HG03469 (cell line): ENCODE results near the gene FCGR3B.
"Not testable (repeated sequence)": the region's sequence is repeated elsewhere in the genome, so short reads cannot be mapped to it uniquely, and the experiment has no call there.

ENCODE experiments used
- ATAC-seq: cut with Tn5 transposase; IDR thresholded peaks from one replicate; pipeline ENCODE4 v1.9.1; 2021; ENCODE audit warnings: mild to moderate bottlenecking, moderate library complexity, moderate number of reproducible peaks; ENCODE audit not compliant: unreplicated experiment

Gene FCGR3B

DNA sequence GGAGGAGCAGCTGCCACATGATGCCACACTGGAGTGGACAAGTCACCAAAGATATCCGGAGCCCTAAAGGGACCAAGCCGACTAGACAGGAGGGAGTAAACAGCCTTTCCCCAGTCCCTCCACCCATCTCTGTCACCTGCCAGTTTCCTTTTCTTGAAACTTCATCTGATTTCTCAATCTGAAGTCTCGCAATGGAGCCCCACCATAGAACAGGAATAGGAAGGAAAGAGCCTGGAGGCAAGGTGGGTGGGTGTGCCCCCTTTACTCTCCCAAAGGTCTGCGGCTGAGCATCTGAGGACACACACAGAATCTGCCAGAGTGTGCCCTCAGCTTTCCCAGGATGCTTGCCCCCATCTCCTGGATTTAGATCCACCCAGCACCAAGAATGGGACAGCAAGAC is at the start of gene FCGR3B:
Gene FCGR3B, minus strand, starts transcription at position 101 of the 400 bp plus-strand sequence. Its CDS starts 82 bp downstream, at position 19.
- ATAC-seq: no peak

DNA sequence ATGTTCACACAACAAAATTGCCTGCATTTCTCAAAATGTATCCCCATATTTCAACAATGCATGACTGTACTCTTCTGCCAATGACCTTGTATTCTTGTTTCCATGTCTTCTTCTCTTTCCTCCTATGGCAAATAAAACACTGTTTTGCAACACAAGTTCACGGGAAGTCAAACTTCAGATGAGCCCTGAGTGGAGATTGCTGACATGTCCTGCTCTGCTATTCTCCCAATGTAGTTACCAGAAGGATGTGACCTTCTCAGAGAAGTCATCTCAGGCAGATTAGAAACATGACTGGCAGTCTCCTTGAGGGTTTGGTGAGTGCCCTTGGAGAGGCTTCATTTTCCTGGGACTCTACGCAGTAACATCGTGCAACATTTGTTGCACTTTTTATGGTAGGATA is 47.5 kb upstream of the FCGR3B start:
- ATAC-seq: no peak

DNA sequence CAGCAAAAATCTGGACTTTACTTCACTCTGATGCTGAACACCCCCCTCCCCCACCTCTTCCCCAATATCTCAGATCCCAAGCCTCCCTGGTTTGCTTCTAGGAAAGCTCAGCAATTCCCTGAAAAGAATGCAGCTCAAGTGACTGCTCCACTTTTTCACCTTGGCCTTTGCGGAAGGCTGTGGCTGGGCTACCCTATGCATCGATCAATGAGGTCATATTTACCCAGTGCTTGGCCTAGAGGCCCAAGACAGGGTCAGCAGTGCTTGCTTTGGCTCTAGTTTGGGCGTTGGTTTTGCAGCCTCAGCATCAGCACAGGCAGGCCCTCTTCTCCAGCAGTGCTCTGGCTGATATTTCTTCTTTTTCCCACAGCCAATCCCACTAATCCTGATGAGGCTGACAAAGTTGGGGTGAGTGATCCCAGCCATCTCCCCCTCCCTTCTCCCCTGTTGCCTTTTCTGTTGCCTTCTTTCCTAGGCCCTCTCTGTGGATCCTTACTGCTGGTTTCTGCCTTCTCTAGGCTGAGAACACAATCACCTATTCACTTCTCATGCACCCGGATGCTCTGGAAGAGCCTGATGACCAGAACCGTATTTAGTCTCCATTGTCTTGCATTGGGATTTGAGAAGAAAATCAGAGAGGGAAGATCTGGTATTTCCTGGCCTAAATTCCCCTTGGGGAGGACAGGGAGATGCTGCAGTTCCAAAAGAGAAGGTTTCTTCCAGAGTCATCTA is 46.1 kb upstream of the FCGR3B start:
- ATAC-seq: no peak

DNA sequence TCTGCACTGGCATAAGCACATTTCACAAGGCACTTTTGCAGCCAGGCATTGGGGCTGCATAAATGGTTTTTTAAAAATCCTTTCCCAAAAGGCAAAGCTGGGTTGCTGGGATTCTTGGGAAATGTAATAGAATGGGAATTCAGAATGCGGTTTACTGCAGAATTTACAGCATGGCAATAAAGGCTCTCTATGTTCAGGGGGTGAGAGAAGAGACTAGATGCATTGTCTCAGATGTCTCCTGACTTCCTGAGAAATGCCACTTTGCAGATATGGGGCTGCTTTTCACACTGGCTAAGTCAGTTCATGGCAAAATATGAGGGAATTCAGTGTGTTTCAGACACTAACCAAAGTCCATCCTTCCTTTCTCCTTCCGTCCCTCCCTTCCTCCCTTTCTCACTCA is 45.5 kb upstream of the FCGR3B start:
- ATAC-seq: no peak

DNA sequence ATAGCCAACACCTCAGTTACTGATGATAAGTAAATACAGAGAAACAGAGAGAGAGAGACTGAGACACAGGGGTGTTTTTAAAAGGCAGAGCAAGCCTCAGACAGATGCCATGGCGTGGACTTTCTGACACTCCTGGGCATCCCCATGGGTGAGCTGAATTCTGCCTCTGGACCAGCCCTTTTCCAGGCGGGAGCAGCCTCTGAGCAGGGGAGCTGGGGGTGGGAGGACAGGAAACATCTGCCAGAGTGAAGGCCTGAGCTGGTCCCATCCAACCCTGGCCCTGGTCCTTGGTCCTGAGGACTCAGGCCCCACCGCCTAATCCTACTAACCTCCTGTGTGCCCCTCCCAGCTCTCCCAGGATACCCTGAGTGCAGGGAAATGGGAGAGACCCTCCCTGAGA is 43.9 kb upstream of the FCGR3B start:
- not testable (repeated sequence) for ATAC-seq

DNA sequence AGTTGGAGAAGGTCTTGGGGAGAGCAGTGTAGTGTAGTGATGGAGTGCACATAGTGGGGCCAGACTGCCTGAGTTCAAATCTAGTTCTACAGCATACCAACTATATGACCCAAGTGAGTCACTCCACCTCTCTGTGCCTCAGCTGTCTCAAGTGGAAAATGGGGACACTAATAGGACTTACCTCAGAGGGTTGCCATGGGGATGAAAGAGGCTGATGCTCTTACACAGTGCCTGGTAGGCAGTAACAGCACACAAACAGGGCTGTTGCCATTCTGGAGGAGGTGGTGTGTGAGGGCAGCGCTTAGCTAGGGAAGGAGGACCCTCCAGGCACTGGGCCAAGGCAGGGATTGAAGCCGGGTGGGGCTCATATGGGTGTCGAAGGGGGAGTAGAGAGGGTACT is 43.5 kb upstream of the FCGR3B start:
- not testable (repeated sequence) for ATAC-seq

DNA sequence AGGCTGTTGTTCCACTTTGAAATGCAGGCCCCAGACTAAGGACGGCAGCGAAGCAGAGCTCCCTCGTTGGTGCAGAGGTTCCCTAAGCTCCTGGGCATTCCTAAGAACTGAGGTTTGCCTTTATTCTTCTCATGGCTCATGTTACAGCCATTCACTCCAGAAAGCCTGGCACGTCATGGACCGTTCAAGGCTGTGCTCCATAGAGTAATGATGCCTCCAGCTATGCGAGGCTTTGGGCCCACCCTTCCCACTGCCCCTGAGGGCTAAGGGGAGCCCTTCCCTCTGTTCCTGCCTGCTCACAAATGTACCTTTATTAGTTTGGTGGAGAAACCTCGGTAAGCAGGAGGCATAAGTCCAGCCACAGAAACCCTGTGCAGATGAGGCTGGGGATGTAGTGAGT is 42.5 kb upstream of the FCGR3B start:
- ATAC-seq: not testable (repeated sequence)

DNA sequence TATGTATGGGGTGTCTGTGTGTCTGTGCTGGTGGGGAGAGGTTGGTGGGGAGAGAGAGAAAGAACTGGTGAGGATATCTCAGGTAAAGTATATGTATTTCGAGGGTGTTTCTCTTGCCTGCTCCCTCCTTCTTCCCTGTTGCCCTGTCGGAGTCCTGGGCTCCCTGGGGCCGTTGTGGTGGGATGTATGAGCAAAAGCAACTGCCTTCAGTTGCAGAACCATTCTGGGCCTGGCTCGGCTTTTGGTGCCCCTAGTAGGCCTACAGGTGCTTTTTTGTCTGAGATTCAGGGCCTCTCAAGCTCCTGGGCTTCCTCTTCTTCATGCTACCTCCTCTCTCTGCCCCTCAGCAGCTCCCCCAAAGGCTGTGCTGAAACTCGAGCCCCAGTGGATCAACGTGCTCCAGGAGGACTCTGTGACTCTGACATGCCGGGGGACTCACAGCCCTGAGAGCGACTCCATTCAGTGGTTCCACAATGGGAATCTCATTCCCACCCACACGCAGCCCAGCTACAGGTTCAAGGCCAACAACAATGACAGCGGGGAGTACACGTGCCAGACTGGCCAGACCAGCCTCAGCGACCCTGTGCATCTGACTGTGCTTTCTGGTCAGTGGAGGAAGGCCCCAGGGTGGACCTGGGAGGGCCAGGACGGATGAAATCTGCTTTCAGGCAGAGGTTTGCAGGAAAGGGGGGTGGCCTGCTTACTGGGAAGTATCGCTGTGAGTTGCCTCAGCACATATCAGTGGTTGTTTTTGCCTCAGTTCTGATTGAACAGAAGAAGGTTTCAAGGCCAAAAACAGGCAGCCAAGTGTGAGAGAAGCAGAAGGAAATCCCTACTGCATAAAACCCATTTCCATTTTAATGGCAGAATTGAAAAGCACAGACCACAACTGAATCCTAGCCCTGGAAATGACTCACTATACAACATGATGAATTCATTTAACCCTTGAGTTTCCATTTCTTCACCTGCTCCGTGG is 40.4 kb upstream of the FCGR3B start:
- not testable (repeated sequence) for ATAC-seq

DNA sequence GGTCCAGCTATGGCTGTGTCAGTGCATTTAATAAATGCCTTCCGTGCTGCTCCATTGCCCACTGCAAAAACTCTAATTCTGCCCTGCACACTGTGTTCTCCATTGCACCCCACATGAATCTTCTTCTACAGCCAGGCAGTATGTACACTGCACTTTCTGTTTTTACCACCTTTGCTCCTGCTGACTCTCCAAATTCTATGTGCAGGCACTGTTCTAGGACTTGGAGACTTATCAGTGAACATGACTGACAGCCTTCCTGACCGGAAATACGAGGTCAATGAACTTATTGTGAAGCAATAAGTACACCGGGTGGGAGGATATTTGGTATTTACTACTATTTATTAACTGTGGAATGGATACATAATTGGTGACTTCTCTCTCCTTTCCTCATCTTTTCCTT is 33.7 kb upstream of the FCGR3B start:
- ATAC-seq: not testable (repeated sequence)

DNA sequence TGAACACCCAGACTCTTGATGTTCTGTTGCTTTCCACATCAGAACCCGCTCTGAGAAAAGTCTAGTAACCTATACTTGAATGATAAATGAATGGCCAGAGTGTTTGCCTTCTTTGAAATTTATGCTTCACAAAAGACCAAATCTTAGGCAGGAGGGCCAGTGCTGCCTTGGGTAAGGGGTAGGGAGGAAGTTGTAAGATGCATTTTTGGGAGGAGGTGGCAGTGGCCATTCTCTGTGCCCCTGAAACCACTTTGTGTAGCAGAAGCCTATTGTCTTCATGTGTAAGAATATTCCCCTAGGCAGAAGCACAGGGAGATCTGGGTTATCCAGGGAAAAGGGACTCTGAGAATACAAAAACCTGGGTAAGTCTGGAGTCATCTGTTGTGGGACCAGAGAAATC is 32.6 kb upstream of the FCGR3B start:
- not testable (repeated sequence) for ATAC-seq

DNA sequence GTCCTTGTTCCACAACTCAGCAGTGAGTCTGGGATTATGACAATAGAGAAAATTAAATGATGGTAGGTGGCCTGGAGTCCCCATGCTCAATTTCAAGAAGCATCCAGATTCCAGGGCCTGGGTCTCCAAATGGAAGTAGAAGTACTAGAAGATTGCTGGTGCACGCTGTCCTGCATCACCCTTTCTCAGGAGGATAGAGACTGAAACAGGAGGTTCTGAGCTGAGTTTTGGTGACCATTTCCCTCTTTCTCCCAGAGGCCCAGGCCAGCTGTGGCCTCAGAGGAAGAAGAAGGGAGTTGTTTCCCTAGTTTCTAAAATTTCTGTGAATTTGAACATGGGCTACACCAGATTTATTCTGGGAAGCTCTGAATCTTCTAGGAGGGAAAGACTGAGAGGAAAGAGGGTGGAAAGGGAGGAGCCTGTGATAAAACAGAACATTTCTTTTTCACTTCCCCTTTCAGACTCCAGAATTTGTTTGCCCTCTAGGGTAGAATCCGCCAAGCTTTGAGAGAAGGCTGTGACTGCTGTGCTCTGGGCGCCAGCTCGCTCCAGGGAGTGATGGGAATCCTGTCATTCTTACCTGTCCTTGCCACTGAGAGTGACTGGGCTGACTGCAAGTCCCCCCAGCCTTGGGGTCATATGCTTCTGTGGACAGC is 31.8 kb upstream of the FCGR3B start, which contains the start of gene FCGR2B:
Gene FCGR2B, plus strand, starts transcription at position 460 of the 656 bp plus-strand sequence. Its CDS starts 99 bp downstream, at position 559.
- ATAC-seq: peak; percentile 43

DNA sequence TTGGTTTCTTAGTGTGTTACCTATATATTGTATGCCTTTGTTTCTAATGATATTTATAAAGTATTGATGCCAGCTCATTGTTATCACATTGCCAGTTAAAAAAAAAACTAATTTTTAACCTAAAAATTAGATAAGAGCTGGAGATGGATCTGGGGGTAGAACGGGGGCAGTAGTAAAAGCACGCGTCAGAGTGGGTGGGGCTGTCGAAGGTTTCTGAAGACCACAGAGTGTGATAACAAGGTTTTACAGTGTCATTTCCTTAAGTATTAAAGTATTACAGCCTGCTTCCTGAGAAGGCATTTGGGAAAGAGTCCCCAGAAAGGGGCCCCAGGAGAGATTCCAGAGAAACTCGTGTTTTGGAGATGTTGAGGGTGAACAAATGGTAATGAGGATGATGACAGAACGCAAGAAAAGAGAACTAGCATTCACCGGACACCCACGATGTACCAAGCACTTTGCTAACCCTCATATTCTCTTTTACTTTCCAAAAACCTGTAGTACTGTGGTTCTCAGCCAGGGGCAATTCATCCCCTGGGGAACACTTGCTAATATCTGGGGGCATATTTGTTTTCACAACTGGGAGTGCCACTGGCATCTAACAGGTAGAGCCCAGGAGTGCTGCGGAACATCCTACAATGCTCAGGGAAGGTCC is 30.8 kb upstream of the FCGR3B start:
- ATAC-seq: not testable (repeated sequence)

DNA sequence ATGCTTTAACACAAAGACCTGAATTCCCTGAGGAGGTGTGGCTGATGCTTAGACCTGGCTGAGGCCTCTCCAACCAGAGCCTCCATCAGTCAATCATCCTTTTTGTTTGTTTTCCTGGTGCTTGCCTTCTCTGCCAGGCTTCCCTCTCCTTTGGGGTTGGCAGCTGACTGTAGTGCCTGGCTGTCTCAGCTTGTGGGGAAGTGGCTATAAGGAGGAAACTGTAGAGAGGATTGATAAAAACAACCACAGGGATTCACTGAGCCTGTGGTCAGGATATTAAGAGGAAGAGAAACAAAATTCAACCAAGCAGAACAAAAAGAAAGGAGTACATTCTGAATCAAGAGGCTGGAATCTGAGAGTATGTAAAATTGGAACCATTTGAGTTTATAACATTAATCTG is 27.5 kb upstream of the FCGR3B start:
- not testable (repeated sequence) for ATAC-seq

DNA sequence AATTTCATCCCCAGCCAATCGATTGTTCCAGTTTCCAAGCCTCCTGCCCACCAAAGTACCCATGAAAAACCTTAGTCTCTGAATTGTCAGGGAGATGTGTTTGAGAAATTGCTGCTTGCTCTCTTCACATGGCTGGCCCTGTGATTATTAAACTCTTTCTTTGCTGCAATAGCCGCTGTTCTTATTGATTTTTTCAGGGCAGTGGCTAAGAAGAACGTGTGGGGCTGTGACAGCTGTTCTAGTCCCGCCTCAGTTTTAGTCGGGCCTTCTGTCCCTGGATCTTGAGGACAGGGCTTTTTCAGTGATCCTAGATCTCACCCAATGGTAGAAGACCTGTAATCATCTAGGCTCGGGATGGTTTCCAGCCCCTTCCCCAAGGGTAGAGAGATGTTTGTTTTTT is 23.0 kb upstream of the FCGR3B start:
- ATAC-seq: not testable (repeated sequence)

DNA sequence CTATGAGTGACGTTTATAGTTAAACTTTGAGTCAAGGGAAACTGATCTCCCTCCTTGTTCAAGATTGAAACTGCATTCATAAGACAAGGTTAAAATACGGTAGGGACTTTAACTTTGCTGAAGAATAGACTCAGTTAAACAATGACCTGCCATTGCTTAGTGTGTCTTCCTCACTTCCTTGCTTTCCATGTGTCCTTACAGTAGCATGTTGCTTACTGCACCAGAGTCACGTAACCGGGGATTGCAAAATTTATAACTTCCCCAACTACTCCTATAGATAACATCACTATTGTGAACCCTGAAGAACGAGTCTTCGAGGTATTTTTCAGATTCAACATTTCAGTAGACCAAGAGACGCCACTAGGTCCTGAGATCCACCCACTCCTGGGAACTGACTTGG is 22.6 kb upstream of the FCGR3B start:
- not testable (repeated sequence) for ATAC-seq

DNA sequence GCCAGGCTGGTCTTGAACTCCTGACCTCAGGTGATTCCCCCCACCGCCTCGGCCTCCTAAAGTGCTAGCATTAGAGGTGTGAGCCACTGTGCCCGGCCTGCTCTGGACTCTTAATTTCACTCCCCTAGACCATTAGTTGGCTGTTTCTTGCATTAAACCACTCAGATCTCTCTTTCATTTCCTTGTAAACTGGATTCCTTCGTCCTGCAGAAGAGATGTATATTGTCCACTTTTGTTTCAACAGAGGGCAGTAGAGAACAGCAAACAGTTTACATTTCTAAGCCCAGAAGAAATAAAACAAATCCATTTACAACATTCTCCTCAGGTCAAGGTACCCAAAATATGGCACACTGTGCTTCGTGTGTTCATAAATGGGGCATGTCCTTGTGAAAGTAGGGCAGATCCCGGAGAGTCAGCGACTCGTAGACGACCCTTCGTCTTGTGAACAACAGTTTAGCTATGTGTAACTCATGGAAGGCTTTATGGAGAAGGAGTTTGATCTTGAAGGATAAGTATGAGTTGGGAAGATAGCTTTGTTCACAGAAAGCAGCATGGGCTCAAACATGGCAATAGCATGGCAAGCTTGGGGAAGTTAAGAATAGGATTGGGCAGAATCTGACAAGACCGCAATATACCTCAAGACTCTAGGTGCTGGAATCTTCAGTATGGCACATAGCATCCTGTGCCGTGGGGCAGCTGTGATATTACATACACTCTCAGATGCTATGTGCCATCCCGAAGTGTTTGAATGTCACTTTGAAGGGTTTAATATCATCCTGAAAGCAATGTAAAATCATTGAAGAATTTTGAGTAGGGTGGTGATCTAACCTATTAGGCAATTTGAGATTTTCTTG is 16.8 kb upstream of the FCGR3B start:
- ATAC-seq: not testable (repeated sequence)

DNA sequence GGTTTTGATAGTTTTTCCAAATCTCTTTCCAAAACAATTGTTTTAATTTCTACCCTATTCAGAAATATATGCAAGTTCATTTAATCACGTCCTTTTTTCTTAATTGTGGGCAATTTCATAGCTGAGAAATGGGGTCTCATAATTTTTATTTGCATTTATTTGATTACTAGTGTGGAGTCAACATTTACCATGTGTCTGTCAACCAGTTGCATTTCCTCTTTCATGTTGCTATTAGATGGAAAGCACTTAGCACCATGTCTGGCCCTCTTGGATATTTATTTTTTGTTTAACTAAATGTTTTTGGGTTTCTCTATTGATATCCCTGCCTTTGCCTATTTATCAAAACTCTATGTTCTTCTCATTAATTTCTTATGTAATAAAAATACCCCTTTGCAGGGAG is 13.9 kb upstream of the FCGR3B start:
- not testable (repeated sequence) for ATAC-seq

DNA sequence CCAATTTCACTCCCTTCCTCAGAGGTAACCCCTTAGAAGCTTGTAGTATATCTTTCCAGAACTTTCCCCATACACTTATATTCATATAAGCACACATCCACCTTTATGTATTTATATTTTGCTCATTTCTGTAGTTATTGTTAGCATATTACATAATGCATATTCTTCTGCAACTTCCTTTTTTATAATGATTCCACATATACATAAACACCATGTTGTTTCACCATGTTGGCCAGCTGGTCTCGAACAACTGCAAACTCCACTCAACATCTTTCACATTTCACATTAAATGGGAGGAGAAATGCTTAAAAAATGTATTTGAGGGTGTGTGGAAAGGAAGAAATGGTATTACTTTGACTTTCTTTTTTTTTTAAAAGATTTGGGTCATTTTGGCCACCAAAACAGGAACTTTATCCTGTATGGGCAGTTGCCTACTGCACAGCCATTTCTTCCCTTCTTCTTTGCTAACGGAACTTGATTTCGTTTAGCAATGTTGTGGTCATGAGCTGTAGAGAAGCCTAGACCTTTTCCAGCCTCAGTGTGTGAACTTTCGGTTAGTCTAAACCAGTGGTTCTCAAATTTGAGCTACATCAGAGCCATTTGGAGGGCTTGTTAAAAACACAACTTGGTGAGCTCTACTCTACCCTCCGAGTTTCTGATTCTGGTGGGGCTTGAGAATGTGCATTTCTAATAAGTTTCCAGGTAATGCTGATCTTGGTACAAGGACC is 12.7 kb upstream of the FCGR3B start:
- not testable (repeated sequence) for ATAC-seq

DNA sequence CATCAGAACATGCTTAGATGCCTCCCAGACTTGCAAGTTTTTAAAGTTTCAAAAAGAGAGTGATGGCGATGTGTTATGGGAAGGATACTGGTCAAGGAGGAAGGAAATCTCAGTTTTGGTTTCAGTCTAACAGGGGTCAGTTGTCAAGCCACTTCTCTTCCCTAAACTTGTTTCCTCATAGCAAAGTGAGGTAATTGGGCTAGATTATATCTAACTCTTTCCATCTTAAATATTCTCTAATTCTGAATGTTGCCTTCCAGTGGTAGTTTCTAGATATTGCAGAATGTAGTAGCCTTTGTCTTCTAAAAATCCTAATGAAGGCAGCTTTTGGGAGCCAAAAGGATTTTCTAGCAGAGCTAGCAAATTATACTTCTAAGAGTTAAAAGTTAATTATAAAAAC is 11.7 kb upstream of the FCGR3B start:
- ATAC-seq: not testable (repeated sequence)
